DOHH2 (cell line): Measurements from ENCODE around the gene ADAMTS18.

ENCODE experiments used
- H3F3A ChIP-seq: fragments of 200-600 bp; sonication (generic), shearing (Covaris generic); 2 replicates; pipeline ENCODE4 v1.6.0; 2016; ENCODE audit warnings: antibody characterized with exemption, mild to moderate bottlenecking; ENCODE audit not compliant: control insufficient read depth, insufficient read depth
- H3K27ac ChIP-seq: fragments of 200-600 bp; sonication (generic); 2 replicates; pipeline ENCODE4 v1.5.1; 2014; ENCODE audit warnings: low read depth, mild to moderate bottlenecking, low read length, moderate library complexity
- H3K27me3 ChIP-seq: fragments of 200-600 bp; sonication (generic); 2 replicates; pipeline ENCODE4 v1.6.1; 2014; ENCODE audit warnings: mild to moderate bottlenecking, low read length, mixed read lengths; ENCODE audit not compliant: control insufficient read depth
- H3K36me3 ChIP-seq: fragments of 200-600 bp; sonication (generic); 2 replicates; pipeline ENCODE4 v1.6.1; 2014; ENCODE audit warnings: mild to moderate bottlenecking, low read length, moderate library complexity, mixed read lengths; ENCODE audit not compliant: control insufficient read depth
- H3K4me1 ChIP-seq: fragments of 200-600 bp; sonication (generic); 2 replicates; pipeline ENCODE4 v1.6.1; 2014; ENCODE audit warnings: mild to moderate bottlenecking, low read length, mixed read lengths; ENCODE audit not compliant: control insufficient read depth
- H3K4me2 ChIP-seq: fragments of 200-600 bp; sonication (generic); 2 replicates; pipeline ENCODE4 v1.6.0; 2014; ENCODE audit warnings: mild to moderate bottlenecking, low read length, moderate library complexity
- H3K4me3 ChIP-seq: fragments of 200-600 bp; sonication (generic); 2 replicates; pipeline ENCODE4 v1.5.1; 2014; ENCODE audit warnings: mild to moderate bottlenecking, low read length, mixed read lengths
- H3K79me2 ChIP-seq: fragments of 200-600 bp; sonication (generic); 2 replicates; pipeline ENCODE4 v1.6.1; 2014; ENCODE audit warnings: mild to moderate bottlenecking, low read length, mixed read lengths; ENCODE audit not compliant: control insufficient read depth
- H3K9me2 ChIP-seq: fragments of 200-600 bp; sonication (generic); replicated peaks from 2 replicates; pipeline ENCODE4 v1.6.1; 2014; ENCODE audit warnings: mild to moderate bottlenecking, low read length, mixed read lengths; ENCODE audit not compliant: control insufficient read depth
- H3K9me3 ChIP-seq: fragments of 200-600 bp; sonication (generic); 2 replicates; pipeline ENCODE4 v1.6.1; 2014; ENCODE audit warnings: antibody characterized with exemption, low read length, mixed read lengths; ENCODE audit not compliant: control insufficient read depth, insufficient read depth
- H4K20me1 ChIP-seq: fragments of 200-600 bp; sonication (generic); 2 replicates; pipeline ENCODE4 v1.6.0; 2014; ENCODE audit warnings: low read depth, mild to moderate bottlenecking, antibody characterized with exemption, low read length, moderate library complexity; ENCODE audit not compliant: control insufficient read depth, insufficient read depth
- CTCF ChIP-seq: fragments of 200-600 bp; sonication (generic); IDR thresholded peaks from one replicate; pipeline ENCODE4 v1.5.1; 2014; ENCODE audit warnings: antibody characterized with exemption, mild to moderate bottlenecking, low read depth, low read length; ENCODE audit not compliant: poor library complexity, severe bottlenecking
- EZH2phosphoT487 ChIP-seq: fragments of 200-600 bp; sonication (generic); IDR thresholded peaks from 2 replicates; pipeline ENCODE4 v1.6.1; 2017; ENCODE audit warnings: borderline replicate concordance, mild to moderate bottlenecking, antibody characterized with exemption, low read length, moderate library complexity, mixed read lengths

The ADAMTS18 gene

GRCh38 chr16:77332792-77333191 lies 102.0 kb downstream of the ADAMTS18 start:
- Histone ChIP-seq H3K9me3 (no peaks in the 10 kb centered on the region), H3K27me3 (no peaks in the 10 kb centered on the region; the same call in 1 of the 2 replicates), H3K4me3 (no peak overlapping the region), H3K36me3 (no peaks in the 10 kb centered on the region), H3K4me1 (no peaks in the 10 kb centered on the region), H4K20me1 (no peaks in the 10 kb centered on the region), H3K27ac (no peak overlapping the region), H3F3A (no peaks in the 10 kb centered on the region), H3K9me2 (no peaks in the 10 kb centered on the region), H3K79me2 (no peaks in the 10 kb centered on the region), H3K4me2 (no peak overlapping the region)
- TF ChIP-seq EZH2phosphoT487 (no peak), CTCF (no peak)

GRCh38 chr16:77331802-77332586 lies 102.8 kb downstream of the ADAMTS18 start:
- no peaks in the 10 kb centered on the region for H4K20me1 ChIP-seq

GRCh38 chr16:77331043-77331442 lies 103.8 kb downstream of the ADAMTS18 start:
- no peaks in the 10 kb centered on the region for H3K36me3 ChIP-seq
- H3F3A ChIP-seq = no peaks in the 10 kb centered on the region
- H3K27me3 ChIP-seq = no peaks in the 10 kb centered on the region; the same call in 1 of the 2 replicates
- TF ChIP-seq CTCF (no peak), EZH2phosphoT487 (no peak)
- H3K4me3 ChIP-seq = no peak overlapping the region
- no peaks in the 10 kb centered on the region for H4K20me1 ChIP-seq
- H3K4me2 ChIP-seq = no peak overlapping the region
- no peaks in the 10 kb centered on the region for H3K4me1 ChIP-seq
- H3K9me2 ChIP-seq = no peaks in the 10 kb centered on the region
- no peaks in the 10 kb centered on the region for H3K9me3 ChIP-seq
- no peak overlapping the region for H3K27ac ChIP-seq
- no peaks in the 10 kb centered on the region for H3K79me2 ChIP-seq

More at GRCh38 chr16:77331802-77332586, 102.8 kb downstream of the ADAMTS18 start:
- no peaks in the 10 kb centered on the region for H3K9me3 ChIP-seq
- no peaks in the 10 kb centered on the region for H3K4me1 ChIP-seq
- no peaks in the 10 kb centered on the region for H3K36me3 ChIP-seq
- H3K4me2 ChIP-seq = no peak overlapping the region
- no peak for TF ChIP-seq CTCF
- no peak for TF ChIP-seq EZH2phosphoT487
- no peaks in the 10 kb centered on the region for H3K9me2 ChIP-seq
- H3K27me3 ChIP-seq = no peaks in the 10 kb centered on the region; the same call in 1 of the 2 replicates
- H3K4me3 ChIP-seq = no peak overlapping the region
- H3K27ac ChIP-seq = no peak overlapping the region
- no peaks in the 10 kb centered on the region for H3F3A ChIP-seq
- H3K79me2 ChIP-seq = no peaks in the 10 kb centered on the region
